IPS-NIHi7 (cell line): Measurements from ENCODE around the gene HUNK.
A peak's percentile ranks its signal among the peaks of the same experiment; 100 is the strongest.
"Not testable (repeated sequence)": the region's sequence is repeated elsewhere in the genome, so short reads cannot be mapped to it uniquely, and the experiment has no call there.

Source experiments
- DNase-seq: peaks from one replicate; pipeline ENCODE4 v3.0.0; 2012; ENCODE audit warnings: mixed read lengths; ENCODE audit errors: extremely low spot score

Gene HUNK

DNA sequence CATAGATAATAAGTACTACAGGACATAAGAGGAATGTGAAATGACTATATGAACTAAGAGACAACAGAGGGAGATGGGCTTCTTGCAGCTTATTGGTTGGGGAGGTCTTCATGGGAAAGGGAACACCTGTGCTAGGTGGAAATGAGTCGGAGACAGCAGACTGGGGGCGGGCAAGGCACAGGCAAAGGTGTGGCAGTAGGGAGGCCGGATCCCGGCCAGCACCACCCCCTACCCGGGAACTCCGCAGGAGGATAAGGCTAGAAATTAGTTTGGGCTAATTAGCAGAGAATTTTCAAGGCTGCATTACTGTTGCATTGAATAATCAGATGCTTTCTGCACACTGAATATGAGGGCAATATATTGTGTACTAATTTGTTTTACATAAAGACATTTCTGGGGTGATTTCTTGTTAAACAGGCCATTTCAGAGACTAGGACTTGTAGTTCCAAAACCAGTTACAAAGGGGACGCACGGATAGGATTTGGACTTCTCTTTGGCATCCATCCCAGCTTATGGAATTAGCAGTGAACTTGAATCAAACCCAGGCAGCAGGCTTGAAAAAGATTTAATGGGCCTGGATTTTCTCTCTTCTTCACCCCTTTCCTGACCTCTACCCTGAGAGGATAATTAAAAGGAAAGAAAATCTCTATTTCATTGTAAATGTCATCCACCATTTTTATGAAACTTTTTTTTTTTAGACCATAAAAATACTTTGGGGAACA, 2.2 kb upstream of the HUNK start:
- DNase-seq = peak; percentile 39

DNA sequence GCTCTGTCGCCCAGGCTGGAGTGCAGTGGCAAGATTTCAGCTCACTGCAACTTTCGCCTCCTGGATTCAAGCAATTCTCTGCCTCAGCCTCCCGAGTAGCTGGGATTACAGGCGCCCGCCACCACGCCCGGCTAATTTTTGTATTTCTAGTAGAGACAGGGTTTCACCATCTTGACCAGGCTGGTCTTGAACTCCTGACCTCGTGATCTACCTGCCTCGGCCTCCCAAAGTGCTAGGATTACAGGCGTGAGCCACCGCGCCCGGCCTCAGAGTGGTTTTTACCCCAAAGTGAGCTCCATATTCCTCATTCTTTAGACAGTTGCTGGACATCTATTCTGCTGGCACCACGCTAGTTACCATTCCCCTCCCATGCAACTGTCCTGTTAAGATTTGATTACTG, 1.4 kb upstream of the HUNK start:
- DNase-seq = not testable (repeated sequence)

DNA sequence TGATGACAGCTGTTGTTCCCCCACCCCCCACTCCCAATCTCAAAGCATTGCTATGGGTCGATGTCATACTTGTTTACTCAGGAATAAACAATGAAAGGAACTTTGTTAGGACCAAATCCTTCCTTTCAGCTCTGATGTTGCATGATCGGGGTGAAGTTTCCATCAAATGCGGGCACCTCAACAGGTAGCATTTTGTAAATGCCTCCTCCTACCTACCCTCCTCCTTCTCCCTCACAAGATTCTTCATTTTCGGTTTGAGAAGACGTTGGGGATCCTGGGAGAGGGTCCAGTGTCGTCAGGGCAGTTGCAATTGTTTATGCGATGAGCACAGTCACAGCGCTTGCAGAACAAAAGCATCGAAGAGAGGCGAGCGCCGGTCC, 758 bp upstream of the HUNK start:
- no peak for DNase-seq

DNA sequence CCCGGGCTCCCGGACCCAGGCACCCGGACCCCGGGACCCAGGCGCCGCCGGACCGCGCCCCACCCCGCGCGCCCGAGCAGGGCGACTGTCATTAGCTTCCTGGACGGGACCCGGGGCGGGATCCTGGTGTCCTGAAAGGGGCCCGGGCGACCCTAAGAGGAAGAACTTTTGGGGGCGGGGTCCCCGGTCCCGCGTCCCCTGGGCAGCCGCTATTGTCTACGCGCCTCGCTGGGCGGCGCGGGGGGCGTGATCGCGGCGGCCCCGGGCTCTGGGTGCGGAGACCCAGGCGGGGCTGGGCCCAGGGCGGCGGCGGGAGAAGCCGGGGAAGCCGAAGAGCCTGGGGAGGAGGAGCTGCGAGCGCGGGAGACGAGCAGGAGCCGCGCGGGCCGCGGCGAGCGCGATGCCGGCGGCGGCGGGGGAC, 465 bp downstream of the HUNK start:
- DNase-seq = peak; percentile 44

DNA sequence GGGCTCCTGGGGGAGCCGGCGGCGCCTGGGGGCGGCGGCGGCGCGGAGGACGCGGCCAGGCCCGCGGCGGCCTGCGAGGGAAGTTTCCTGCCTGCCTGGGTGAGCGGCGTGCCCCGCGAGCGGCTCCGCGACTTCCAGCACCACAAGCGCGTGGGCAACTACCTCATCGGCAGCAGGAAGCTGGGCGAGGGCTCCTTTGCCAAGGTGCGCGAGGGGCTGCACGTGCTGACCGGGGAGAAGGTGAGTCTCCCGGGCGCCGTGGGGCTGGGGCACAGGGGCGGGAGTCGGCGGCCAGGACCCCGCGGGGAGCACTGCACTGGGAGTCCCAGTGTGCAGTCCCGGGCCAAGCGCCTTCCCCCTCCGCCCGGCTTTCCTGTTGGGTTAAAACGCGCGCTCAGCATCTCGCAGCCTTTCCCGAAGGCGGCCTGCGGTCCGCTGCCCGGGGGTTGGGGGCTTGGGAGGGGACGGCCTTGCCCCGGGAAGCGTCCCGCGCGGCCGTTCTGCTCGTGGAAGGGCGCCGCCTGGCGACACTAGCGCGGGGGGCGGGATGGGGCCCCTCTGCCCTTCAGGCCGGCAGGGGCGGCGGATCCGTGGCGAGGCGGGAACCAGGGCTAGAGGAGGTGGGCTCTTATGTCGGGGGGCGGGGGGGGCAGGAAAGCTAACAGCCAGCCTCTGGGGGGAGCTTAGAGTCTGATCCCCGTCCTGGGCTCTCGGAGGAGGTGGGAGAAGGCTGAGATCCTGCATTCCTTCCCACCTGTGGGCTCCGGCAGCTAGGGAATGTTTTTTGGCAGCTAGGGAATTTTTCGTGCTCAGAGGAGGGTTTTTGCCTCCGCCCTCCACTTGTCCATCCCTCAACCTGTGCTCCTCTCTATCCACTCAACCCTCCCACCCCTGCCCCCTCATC, 1.1 kb downstream of the HUNK start:
- peak; percentile 71 for DNase-seq

DNA sequence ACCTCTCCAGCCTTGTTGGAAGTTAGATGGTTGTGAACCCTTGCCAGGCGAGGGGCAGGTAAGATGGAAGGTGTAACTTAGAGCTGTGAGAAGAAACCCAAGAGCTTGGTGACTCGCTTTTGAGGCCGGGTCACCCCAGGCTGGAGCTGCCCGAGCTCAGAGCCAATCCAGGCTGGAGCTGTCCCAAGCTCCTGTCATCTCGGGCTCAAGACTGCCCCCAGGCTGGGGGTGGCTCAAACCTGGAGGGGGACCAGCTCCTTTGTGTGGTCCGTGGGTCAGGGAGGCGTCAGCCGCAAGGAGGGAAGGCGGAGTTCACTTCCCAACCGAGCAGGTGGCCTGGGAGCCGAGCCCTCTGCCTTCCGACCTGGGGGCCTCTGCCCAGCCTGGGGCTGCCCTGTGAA, 2.0 kb downstream of the HUNK start:
- peak; percentile 40 for DNase-seq

DNA sequence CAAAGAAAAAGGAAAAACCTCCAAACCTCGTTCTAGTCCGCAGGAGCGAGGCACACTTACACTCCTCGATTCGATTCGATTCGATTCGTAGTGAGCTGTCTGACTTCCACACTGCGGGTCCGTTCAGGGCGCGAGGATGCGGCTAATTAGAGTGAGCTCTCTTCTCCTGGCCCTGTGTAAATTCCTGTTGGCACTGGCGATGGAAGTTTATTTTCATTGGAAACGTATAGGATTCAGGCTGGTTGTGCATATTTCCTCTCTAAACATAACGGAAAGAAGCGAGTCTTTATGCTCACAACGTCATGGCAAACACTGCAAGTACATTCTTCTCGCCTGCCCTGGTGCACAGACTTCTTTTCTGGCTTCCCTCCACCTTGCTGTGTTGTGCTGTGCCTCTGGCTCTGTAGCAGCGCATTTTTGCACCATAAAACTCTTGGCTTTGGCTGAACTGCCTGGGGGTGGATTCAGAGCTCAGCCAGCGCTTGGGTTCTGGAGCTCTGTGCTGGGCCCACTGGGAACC, 2.7 kb downstream of the HUNK start:
- DNase-seq = no peak

DNA sequence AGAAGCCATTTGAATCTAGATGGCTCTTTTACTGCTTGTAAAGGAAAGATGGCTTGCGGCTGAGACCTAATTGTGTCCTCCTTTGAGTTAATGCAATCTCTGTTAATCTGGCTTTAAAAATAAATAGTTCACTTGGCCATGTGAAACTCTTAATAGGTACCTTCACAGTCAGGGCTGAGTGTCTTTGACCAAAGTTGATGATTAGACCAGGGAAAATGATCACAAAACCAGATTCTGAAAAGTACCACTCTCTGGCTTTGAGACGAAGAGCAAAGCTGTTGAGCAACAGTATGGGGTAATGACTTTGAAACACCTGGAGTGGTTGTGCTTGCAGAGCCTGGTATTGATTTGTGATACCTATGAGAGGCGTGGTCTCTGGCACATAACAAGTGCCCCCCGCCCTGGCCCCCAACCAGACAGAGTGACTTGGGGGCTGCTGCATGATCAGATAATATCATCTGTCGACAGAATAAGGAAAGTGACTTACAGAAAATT, 4.7 kb downstream of the HUNK start:
- no peak for DNase-seq

DNA sequence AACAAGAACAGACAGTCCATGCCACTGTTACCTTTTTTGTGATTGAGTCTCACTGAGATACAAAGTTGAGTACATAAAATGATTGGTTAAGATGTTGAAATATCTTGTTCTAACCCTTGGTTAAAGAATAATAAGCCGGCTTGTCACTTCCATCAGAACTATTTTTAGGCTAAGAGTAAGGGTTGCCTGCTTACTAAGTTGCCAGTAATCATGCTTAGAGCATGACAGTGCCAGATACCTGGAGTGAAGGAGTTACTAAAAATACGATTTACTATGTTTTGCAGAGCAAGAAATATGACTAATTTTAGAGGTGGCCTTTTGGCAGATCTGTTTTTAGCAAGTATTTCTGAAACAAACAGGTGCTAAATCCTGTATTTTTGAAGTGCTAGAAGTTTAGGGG, 6.0 kb downstream of the HUNK start:
- no peak for DNase-seq

DNA sequence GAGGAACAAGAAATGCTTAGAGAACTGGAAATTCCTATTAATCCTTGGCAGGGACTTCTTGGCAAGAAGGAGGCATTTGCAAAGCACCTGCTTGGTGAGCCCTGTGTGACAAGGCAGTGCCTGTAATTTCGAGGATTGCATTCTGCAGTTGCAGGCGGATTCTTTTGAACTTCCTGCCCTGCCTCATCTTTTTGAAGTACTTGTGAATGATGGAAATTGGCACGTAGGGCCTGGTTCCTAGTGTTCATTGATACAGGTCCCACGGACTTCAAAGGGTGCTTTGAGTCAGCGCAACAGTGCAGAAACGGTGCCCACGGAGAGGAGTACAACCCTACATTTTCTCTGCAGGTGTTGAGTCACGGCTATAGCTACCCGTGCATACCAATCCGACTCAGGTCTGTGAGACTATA, 6.4 kb downstream of the HUNK start:
- DNase-seq = no peak

DNA sequence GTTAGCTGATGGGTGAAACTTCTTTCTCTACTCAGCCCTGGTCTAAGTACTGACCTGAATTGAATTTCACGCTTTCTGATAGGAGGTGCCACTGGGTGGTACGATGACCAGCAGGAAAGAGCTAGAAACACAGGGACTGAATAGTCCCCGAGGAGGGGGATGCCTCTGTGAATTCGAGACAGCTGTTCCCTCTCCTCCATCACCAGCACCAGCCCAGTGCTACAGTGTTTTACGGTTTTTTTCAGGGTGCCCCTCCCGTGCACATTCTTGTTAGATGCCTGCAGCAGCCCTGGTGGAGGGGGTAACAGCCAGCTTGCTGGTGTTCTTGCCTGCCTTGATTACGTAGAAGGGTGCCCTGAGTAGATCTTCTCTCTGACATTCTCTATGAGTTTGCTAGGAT, 7.1 kb downstream of the HUNK start:
- no peak for DNase-seq

DNA sequence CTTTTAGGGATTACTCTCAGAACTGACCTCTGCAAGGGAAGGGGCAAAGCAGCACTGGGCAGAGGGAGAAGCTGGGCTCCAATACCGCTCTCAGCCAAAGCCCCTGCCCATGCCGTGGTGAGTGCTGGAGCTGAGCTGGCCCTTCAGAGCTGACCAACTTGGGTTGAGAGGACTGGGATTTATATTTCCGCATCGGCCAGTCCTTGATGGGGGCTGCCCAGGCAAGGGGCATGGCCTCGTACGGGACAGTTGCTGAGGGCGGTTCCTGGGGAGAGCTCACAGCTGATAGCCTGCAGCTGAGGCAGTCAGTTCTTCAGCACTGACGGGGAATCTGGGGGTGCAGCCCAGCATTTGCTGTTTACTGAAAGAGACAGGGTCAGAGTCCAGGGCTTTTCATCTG, 8.0 kb downstream of the HUNK start:
- no peak for DNase-seq

DNA sequence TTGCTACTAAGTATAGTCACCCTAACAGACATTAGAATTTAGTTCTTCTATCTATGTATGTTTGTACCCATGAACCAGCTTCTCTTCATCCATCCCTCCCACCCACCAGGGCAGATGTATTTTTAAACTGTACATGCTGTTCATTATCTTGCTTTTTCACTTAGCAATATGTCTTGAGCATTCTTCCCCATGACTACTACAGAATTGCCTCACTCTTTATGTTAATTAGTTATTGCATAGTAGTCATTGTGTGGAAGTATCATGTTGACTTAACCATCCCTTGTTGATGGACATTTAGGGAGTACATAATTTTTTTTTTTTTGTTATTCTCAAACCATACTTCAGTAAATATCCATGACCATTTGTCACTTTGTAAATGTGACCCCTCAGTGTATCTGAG, 9.9 kb downstream of the HUNK start:
- DNase-seq = no peak

DNA sequence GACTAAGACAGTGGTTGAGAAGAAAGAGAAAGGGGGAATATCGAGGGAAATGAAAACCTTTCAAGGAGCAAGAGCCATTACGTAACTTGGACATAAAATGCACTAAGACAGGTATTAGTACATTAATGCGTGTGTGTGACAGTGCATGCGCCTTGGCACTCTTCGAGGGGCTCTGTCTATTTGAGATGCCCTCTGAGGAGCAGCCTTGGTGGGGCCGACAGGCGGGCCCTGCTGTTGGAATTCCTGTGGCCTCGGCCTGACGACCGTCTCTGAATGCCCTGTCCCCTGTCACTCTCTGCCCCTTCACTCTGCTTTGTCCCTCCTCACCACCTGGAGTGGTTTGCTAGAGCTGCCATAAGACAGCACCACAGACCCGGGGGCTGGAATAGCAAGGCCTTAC, 12.3 kb downstream of the HUNK start:
- no peak for DNase-seq

DNA sequence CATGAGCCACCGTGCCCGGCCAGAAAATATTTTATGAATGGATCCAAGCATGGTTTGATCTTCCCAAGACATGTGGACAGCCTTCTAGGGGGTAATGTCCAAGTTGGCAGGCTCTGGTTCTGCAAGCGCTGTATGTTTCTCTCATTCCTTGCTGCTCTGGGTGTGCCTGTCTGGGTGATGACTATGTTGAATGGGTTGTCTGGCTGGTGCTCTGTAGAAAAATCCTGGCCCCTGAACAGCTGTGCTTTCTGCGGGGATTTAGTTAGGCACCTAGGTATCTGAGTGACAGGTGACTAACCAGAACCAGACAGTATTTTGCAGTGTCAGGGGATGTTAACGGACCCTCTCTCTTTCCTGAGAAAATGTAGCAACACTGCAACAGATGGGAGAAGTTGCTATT, 14.1 kb downstream of the HUNK start:
- no peak for DNase-seq

DNA sequence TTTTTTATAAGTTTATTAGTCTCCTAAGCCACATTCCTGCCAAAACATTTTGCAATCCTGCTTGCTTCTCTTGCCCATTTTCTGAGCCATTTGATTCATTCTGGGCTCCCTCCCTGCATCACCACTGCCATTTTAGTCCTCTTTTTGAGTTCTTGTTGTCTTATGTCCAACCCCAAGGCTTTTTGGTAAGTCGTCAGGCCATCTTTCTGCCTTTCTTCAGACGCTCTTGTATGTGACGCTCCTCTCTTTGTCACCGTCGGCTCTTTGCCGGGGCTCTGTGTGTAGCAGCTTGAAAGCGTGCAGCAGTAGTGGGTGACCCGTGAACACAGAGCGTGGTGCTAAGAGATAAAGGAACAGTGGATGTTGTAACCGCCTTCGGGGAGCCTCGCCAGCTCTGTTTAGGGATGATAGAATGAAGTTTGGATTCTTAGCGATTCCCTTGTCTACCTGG, 14.6 kb downstream of the HUNK start:
- no peak for DNase-seq

DNA sequence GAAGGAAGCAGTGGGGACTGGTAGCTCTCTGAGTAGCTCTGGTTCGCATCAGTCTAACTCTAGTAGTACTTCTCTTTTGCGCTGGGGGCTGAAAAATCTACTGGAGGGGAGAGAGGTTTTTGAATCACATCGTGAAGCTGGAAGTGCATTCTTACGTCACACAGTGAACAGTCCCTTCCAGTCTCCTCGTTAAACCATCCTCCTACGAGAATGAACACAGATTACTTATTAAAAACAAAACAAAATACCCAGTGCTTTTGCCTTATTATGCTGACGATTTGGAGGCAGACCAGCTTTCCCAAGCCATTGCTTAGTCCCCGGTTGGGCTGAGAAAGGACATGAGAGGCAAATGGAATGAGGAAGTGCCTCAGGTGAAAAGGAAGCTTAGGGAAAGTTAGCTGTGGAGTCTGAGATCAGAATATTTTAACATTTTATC, 16.1 kb downstream of the HUNK start:
- DNase-seq = peak; percentile 57

DNA sequence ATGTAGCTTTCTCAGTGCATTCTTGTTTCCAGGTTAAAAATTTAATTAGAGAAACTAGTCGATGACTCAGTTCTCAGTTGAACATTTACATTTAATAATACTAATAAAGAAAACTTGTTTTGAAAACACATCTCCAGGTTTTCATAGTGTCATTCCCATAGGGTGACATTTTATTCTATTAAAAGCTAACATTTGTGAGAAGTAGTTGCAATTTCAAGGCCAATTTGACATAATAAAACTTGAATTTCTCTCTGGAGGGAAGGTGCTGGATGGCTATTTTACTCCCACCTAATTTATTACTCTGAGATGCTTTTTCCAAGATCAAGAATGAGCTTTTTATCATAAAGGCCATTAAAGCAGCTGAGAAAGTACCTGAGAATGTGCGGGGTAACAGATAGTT, 16.6 kb downstream of the HUNK start:
- no peak for DNase-seq

DNA sequence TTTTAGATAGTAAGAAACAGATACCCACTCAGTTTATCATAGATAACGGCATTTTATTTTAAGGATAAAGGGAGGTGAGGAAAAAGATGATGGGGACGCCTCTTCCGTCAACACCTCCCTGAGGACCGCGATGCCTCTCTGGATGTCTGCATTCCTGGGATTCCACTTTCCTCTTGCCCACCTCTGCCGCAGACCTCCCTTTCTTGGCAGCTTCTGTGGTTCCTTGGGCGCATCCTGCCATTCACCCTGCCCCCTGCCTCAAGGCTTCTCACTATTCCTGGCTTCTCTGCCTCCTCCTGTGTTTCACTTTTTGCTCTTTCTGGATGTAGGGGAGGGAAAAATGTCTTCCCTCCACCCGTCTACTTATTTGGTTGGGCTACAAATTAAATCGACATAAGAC, 19.9 kb downstream of the HUNK start:
- peak; percentile 47 for DNase-seq

DNA sequence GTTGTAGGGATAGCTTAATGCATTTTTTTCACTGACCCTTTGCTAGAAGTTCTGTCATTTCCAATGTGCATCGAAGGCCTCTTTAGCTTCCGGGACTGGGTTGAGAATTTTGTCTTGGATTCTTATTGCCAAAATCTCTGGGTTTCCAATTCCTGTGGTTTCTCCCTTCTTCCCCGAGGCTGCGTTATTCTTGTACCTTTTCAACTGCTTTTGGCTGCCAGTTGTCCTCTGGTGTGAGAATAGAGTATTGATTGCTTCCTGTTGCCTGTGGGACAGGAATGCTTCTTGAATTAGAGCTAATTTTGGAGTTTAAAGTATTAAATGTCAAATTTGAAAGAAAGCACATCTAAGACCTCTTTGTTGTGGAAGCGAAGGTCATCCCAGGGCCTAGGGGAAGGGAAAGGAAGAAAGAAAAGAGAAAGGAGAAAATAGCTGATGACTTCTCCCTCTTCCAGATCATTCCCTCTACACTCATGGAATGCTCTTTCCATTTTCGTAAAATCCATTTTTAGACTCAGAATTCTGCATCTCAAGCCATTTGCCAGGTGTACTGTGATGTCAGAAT, 21.1 kb downstream of the HUNK start:
- DNase-seq = no peak

DNA sequence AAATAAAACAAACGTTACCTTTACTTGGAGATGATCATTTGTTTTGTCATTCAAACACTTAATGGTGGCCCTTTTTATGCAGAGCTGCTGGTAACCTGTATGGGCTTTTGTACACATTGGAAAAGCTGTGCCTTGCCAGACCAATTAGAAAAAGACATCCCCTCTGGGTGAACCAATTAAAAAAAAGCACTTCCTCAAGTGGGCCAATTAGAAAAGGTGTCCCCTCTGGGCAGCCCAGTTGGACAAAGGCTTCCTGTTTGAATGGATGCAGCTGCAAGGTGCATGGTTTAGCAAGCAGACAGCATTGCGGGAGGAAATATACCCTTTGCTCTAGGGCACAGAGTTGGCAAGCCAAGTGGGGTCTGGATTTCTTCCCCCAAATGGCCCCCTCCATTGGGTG, 21.6 kb downstream of the HUNK start:
- no peak for DNase-seq

DNA sequence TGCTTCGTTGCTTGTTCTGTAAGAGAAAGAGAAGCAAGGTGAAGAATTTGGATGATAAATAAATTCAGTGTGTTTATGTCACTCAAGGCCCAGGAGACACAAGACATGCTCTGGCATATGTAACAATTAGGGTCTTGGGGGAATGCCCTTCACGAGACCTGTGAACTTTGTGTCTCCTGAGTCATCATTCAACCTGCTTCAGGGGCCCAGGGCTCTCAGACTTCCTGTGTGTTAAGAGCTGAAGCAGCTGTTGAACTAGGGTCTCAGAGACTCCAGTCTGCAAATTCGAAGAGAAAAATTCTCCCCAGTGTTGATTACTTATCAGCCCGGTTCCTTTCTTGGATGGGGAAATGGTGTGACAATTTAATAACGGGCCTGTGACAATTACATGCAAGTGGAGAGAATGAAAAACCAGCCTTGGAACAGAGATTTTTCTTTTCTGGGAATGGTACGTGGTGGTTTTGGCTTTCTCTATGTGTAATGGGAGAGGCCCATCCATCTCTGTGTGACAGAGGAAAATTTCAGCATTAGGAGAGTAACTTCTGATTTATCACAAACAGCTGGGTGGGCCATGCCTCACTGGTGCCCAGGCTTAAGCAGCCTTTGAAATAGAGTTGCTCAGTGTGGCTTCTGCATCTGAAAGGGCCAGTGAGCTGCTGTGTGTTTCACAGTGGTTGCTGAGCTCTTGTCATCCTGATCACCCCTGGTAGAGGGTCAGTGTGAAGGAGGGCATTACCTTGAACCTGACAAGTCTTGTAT, 22.4 kb downstream of the HUNK start:
- no peak for DNase-seq
